NCI-H2107 (cell line): ENCODE results near the gene ARFGEF2.
"Not testable (repeated sequence)": the region's sequence is repeated elsewhere in the genome, so short reads cannot be mapped to it uniquely, and the experiment has no call there.

Experiments used
- DNase-seq: peaks from one replicate; lab custom pipeline; 2025; lab: John Stamatoyannopoulos, UW

ARFGEF2 gene

DNA sequence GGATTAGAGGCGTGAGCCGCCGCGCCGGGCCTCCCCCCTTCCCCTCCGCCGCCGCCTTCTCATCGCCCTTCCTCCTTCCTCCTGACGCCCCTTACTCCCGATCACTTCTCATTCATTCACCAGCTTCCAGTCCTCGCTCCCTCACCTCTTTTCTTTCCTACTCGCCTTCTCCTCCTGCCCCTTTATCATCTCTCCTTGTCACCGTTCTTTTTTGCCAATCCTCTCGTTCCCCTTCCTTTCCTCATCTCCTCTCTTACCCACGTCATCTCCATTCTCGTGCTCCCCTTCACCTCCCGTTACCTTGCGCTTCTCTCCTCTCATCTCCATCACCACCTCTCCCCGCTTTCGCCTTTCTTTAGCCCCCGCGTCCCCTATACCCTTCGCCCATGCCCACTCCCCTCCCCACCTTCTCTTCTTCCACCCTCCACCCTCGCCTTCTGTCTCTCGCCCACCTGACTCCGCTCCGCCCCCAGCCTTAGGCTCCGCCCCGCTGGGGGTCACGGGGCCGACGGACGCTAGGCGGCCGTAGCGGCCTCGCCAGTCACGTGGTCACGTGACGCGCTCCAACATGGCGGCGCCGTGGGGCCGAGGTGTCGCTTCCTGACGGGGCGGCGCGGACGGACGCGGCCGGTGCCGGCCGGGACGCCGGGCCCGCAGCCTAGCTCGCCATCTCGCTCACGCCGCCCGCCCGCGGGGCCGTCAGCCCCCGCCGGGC lies at the start of gene ARFGEF2:
Gene ARFGEF2 (plus strand): TSS at position 544 of the 715 bp plus-strand sequence. CDS start 179 bp downstream, outside the sequence.
- DNase-seq = peak; percentile 74

DNA sequence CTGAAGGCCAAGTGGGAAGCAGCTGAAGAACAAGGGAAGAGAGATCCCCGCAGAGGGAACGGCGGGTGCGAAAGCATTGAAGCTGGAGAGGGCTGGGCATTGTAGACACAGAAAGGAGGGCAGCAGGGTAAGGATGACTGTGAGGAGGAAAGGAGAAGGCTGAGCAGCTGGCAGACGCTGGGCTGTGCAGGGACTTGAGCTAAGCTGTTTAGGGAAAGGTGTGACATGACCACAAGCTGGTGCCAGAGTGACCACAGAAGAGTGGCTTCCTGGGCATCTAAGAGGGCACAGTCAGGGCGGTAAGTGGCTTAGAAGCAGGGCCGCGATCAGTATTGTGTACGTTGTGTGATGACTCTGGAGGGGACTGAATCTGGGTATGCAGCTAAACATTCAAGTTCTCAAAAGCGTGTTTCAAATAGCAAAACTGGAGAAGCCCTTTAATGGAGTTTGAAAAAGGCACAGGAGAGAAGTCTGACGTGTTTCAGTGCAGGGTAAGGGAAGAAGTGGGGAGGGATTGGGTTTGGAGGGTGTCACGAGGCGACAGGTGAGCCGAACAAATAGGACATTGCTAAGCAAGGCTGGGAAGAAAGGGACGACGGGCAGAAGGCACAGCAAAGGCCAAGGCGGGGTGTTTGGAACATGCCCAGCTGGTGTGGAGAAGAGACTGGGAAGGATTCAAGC lies 46.1 kb upstream of the ARFGEF2 start:
- DNase-seq = no peak

DNA sequence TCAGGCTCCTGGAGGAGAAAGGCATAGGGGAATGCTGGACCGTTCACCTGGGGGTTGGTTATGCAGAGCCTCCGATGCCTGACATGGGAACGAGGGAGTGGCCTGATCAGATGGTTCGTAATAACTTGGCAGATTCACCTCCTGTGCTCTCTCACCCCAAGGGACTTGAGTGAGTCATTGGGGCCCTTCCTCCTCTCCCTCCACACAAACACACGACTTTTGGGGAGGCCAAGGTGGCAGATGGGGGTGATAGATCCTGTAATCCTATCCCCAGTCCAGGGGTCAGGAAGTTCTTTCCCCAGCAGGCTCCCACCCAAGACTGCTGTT lies 45.6 kb upstream of the ARFGEF2 start:
- DNase-seq = no peak

DNA sequence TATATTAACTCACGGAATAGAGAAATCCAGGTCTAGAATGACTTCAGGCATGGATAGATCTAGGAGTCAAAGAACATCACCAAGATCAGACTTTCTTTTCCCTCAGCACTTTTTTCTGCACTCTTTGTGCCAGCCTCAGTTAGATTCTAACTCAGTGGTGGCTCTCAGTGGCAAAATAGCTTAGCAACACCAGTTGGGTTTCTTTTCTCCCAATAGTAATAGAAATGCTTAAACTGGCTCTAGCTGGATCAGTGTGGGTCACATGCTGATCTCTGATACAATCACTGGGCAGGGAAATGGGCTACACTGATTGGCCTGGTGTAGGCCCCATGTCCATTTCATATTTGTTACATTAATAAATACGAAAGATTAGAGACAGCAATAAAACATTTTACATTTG lies 44.2 kb upstream of the ARFGEF2 start:
- no peak for DNase-seq

DNA sequence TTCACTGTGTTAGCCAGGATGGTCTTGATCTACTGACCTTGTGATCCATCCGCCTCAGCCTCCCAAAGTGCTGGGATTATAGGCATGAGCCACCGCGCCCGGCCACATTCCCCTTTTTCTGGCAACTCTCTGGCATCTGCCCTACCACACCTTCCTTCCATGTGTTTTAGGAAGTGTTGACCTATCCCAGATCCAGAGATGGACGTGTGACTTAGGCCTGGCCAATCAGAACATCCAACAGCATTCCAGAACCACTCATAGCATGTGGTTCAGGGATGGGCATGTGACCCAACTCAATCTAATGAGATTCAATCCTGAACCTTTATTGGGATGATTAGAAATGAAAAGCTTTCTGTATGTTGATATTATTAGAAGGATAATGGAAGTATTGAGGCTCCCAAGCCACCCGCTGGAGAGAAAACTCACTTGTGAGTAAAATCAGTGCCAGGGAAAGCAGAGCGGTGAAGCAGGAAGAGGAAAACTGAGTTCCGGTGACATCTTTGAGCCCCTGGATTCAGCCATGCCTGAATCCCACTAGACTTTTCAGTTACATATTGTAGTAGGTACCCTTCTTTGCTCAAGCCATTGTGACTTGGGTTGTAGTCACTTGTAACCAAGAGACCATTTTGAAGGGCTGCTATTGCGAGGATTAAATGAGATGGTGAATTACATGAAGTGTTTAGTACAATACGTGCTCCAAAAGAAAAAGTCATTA lies 42.8 kb upstream of the ARFGEF2 start:
- DNase-seq = no peak

- no peak for DNase-seq
Observed at GRCh38 chr20:48879612-48880245, 41.8 kb upstream of the ARFGEF2 start.

DNA sequence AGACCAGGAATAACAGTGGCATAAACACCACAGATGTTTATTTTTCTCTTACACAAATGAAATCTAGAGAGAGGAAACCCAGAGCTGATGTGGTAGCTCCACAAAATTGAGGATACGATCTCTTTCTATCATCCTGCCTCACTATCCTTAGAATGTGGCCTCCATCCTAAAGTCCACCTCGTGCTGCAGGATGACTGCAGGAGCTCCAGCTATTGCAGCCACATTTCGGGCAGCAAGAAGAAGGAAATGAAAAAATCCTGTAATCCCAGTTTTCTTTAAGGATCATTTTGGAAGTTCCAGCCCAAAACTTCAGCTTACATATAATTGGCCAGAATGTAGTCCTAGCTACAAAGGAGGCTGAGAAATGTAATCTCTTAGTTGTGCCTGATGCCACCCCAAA lies 41.2 kb upstream of the ARFGEF2 start:
- no peak for DNase-seq

DNA sequence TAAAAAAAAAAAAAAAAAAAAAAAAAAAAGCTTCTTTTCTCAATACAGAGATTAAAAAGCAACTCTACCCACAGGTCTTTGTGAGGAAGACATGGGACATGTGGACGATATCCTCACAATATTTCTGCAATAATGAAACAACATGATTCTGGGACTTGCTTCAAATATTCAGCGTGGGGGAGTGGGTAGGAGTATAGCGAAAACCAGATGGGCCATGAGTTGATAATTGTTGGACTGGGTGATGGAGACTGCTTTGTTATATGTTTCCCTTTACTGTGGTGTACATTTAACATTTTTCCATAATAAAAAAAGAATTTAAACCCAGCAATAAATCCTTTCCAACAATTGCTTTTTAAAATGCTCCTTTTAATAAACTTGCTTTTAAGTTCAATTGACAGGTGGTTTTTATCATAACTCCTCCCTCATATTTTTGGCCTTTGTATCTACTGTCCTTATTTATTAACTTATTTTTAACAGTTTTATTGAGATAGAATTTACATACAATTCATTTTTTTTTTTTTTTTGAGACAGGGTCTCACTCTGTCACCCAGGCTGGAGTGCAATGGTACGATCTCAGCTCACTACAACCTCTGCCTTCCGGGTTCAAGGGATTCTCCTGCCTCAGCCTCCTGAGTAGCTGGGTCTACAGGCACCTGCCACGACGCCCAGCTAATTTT lies 40.4 kb upstream of the ARFGEF2 start:
- no peak for DNase-seq

DNA sequence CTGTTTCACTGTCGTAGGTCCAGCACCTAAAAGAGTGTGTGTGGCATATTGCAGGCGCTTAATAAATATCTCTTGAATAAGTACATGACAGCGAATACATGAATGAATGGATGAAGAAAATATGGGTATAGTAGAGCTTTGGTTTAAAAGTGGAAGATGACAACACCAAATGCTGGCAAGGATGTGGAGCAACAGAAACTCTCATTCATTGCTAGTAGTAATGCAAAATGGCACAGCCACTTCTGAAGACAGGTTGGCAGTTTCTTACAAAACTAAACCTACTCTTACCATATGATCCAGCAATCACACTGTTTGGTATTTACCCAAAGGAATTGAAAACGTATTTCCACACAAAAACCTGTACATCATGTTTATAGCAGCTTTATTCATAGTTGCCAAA lies 36.3 kb upstream of the ARFGEF2 start:
- DNase-seq = no peak

- no peak for DNase-seq
Observed at GRCh38 chr20:48886194-48886593, 35.3 kb upstream of the ARFGEF2 start.

GRCh38 chr20:48886811-48887210 lies 34.7 kb upstream of the ARFGEF2 start:
- no peak for DNase-seq

GRCh38 chr20:48888517-48888916 lies 33.0 kb upstream of the ARFGEF2 start:
- not testable (repeated sequence) for DNase-seq

GRCh38 chr20:48889140-48889790 lies 32.2 kb upstream of the ARFGEF2 start:
- no peak for DNase-seq

DNA sequence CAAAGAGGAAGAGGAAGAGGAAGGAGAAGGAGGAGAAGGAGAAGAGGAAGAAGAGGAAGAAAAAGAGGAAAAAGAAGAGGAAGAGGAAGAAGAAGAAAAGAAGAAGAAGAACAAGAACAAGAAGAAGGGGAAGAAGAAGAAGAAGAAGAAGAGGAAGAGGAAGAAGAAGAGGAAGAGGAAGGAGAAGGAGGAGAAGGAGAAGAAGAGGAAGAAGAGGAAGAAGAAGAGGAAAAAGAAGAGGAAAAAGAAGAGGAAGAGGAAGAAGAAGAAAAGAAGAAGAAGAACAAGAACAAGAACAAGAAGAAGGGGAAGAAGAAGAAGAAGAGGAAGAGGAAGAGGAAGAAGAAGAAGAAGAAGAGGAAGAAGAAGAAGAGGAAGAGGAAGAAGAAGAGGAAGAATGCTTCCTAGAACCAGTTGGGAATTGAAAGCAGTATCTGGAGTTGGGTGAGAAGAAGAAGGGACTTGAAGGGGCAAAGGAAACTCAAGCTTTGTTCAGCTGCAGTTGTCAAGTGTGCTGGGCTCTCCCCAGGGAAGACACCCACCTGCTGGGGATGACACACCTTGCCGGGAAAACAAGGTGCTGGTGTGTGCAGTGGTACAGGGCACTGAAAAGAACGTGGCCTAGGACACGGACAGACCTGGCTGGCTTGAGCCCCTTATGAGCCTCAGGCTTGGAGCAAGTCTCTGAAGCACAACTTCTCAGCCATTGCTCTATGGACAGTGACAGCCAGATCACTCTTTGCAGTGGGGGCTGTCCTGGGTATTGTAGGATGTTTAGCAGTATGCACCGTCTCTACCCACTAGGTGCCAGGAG lies 30.1 kb upstream of the ARFGEF2 start:
- DNase-seq = no peak

GRCh38 chr20:48892049-48892470 lies 29.5 kb upstream of the ARFGEF2 start:
- DNase-seq = no peak

GRCh38 chr20:48892891-48893290 lies 28.6 kb upstream of the ARFGEF2 start:
- DNase-seq = no peak

DNA sequence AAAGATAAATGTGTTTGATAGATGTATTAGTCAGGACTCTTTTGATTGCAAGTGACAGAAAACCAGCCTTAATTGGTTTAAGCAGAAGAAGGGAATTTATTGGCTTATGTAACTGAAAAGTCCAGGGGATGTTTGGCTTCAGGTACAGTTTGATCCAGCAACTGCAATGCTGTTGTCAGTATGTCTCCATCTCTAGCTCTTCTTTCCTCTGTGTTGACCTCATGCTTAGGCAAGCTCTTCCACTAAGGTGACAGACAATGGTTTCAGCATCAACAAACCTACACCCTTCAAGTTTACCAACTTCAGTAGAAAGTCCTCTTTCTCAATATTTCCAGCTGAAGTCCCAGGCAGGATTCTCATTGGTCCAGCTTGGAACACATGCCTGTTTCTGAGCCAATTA lies 28.1 kb upstream of the ARFGEF2 start:
- no peak for DNase-seq

DNA sequence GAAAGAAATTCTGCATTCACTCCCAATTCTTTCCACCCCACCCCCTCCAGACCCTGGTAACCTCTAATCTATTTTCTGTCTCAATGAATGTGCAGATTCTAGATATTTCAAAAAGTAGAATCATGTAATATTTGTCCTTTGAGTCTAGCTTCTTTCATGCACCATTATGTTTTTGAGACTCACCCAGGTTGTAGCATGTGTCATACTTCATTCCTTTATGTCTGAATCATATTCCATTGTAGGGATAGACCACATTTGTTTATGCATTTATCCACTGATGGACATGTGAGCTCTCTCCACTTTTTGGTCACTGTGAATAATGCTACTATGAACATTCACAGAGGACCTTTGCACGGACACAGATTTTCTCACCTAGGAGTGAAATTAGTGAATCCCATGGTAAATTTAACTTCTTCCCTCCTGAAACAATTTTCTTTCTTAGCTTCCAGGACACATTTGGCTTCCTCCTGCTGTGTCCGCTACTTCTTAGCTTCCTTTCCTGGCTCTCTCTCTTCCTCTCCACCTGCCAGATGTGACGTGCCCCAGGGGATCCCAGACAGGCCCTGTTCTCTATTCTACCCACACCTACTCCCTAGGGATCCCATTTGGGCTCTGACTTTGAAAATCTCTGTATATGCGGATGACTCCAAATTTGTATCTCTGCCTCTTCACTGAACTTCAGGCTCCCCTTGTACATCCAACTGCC lies 24.1 kb upstream of the ARFGEF2 start:
- no peak for DNase-seq

DNA sequence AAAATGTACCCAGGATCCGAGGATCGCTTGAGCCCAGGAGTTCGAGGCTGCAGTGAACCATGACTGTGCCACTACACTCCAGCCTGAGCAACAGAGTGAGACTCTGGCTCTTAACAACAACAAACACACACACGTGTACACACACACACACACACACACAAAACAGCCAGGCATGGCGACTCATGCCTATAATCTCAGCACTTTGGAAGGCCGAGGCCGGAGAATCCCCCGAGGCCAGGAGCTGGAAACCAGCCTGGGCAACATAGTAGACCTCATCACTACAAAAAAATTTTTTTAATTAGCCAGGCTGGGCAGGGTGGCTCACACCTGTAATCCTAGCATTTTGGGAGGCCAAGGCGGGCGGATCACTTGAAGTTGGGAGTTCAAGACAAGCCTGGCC lies 23.3 kb upstream of the ARFGEF2 start:
- no peak for DNase-seq

- no peak for DNase-seq
Observed at GRCh38 chr20:48898896-48899530, 22.5 kb upstream of the ARFGEF2 start.
